ENCODE results near the gene CEP290. TPM values are rescaled to one million over a fixed set of nuclear protein-coding genes. Genes with fewer than 3 reads are reported as not detected.

The CEP290 gene
- total and polyA plus RNA-seq, 10 of the 15 experiments (the other 5 are each of a cell fraction or from before 2014, with no cell fraction given), result 4.8 to 15.7 (median 10.7) TPM

DNA sequence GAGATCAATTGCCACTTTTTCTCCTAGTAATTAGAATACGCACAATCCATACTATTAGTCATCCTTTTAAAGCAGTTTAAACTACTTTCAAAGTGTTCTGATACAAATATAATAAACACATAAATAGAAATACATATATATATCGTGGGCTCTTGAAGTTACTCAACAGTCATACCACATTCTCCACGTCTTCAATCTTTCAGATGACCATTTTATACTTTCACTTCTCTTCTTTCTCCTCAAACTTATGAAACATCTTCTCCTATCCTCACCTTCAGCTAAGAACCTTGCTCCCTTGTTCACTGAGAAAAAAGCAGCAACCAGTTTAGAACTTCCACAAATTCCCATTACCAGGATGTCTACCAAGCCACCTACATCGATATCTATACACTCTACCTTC lies 19.2 kb downstream of the CEP290 start:
- H3K79me2 ChIP-seq (ENCODE audit: control insufficient read depth, insufficient read depth, low read length), result no peaks in the 10 kb centered on the region
- ATAC-seq, result no peak
- POLR2A ChIA-PET, result no interaction called here

More for the DNA sequence above, 19.2 kb downstream of the CEP290 start:
- H3K4me3 ChIP-seq, result no peak overlapping the region
- RAD21 ChIA-PET (ENCODE audit: unreplicated experiment), result interaction anchor here (0.9 to 1.0 kb wide), 2 partner anchors 23 to 32 kb away, joined by 3 to 4 read pairs; no protein-coding TSS in a partner anchor
- TF ChIP-seq, protein P1, sequence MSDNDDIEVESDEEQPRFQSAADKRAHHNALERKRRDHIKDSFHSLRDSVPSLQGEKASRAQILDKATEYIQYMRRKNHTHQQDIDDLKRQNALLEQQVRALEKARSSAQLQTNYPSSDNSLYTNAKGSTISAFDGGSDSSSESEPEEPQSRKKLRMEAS (IDR thresholded peaks at IDR 0.05; ENCODE audit: low read depth, low read length), result no peak
- TF ChIP-seq NRF1 (conservative IDR thresholded peaks at IDR 0.05; ENCODE audit: low read depth, low read length), result no peak
- TF ChIP-seq BRCA1 (IDR thresholded peaks at IDR 0.05; ENCODE audit: low read depth, low read length), result no peak
- TF ChIP-seq ZNF384 (IDR thresholded peaks at IDR 0.05; ENCODE audit: borderline replicate concordance, low read depth, low read length), result no peak
- no peak for TF ChIP-seq CBX5 (IDR thresholded peaks at IDR 0.05; ENCODE audit: low read depth)
- TF ChIP-seq ZZZ3 (IDR thresholded peaks at IDR 0.05; ENCODE audit: control insufficient read depth, insufficient read length, low read depth), result no peak
- TF ChIP-seq CHD2 (IDR thresholded peaks at IDR 0.05; ENCODE audit: borderline replicate concordance, low read depth, low read length), result no peak
- no peak for TF ChIP-seq MYB (IDR thresholded peaks at IDR 0.05; ENCODE audit: borderline replicate concordance, low read depth, low read length)
- TF ChIP-seq, protein P2, sequence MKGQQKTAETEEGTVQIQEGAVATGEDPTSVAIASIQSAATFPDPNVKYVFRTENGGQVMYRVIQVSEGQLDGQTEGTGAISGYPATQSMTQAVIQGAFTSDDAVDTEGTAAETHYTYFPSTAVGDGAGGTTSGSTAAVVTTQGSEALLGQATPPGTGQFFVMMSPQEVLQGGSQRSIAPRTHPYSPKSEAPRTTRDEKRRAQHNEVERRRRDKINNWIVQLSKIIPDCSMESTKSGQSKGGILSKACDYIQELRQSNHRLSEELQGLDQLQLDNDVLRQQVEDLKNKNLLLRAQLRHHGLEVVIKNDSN (IDR thresholded peaks at IDR 0.05; ENCODE audit: borderline replicate concordance, extremely low read length, insufficient read depth, low read depth, low read length), result no peak
- TF ChIP-seq, protein P3, sequence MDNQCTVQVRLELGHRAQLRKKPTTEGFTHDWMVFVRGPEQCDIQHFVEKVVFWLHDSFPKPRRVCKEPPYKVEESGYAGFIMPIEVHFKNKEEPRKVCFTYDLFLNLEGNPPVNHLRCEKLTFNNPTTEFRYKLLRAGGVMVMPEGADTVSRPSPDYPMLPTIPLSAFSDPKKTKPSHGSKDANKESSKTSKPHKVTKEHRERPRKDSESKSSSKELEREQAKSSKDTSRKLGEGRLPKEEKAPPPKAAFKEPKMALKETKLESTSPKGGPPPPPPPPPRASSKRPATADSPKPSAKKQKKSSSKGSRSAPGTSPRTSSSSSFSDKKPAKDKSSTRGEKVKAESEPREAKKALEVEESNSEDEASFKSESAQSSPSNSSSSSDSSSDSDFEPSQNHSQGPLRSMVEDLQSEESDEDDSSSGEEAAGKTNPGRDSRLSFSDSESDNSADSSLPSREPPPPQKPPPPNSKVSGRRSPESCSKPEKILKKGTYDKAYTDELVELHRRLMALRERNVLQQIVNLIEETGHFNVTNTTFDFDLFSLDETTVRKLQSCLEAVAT (IDR thresholded peaks at IDR 0.05), result no peak
- intact Hi-C loops (cut with micrococcal nuclease; ENCODE audit: unreplicated experiment), result no loop called here
- H3K9ac ChIP-seq (ENCODE audit: control insufficient read depth, insufficient read depth, low read length), result no peak overlapping the region
- SMC1A ChIA-PET (ENCODE audit: uncharacterized antibody, unreplicated experiment), result interaction anchor here (0.7 to 2.6 kb wide), 4 partner anchors 11 to 303 kb away, joined by 3 to 8 read pairs (median 3); no protein-coding TSS in a partner anchor
- CTCF ChIA-PET, result interaction anchor here (0.7 to 2.9 kb wide), 3 partner anchors 11 to 275 kb away, joined by 3 to 12 read pairs (median 3); no protein-coding TSS in a partner anchor
- no peaks in the 10 kb centered on the region for H4K20me1 ChIP-seq (ENCODE audit: control insufficient read depth, insufficient read depth)
- no peak overlapping the region for H3K4me2 ChIP-seq (ENCODE audit: control insufficient read depth, insufficient read depth)
- 26% methylated on average over 4 of the region's 4 CpGs for WGBS (ENCODE audit: insufficient coverage, insufficient replicate concordance, low lambda C conversion rate, missing lambda C conversion rate)
- no peaks in the 10 kb centered on the region for H3K9me3 ChIP-seq (replicated peaks; ENCODE audit: control insufficient read depth, insufficient read depth, low read length)
- H3K27me3 ChIP-seq (replicated peaks in 1 of 2; ENCODE audit: control insufficient read depth in 2 of 2, insufficient read depth in 2 of 2, low read length in 1 of 2), result no peaks in the 10 kb centered on the region
- in situ Hi-C loops (cut with MboI), result no loop called here
- no TSS peak for BruUV-seq (replicated peaks)
- FAIRE-seq, result no peak
- H3K27ac ChIP-seq (ENCODE audit: control insufficient read depth, insufficient read depth), result no peak overlapping the region
- no peak for DNase-seq (ENCODE audit: low read depth, low spot score)
- peaks cover 0 to 17% of the 10 kb centered on the region in 2 experiments; a peak in 2 of 4 replicates for H3K36me3 ChIP-seq (ENCODE audit: control insufficient read depth in 2 of 2, insufficient read depth in 2 of 2, low read length in 1 of 2)
- H3K4me1 ChIP-seq (ENCODE audit: control insufficient read depth, insufficient read depth, low read length), result no peaks in the 10 kb centered on the region
- H2AFZ ChIP-seq (ENCODE audit: control insufficient read depth, low read depth, low read length), result no peak overlapping the region

Measured in GM12878 (cell line).